ENCODE results near the gene SLC66A2. TPM values are rescaled to one million over a fixed set of nuclear protein-coding genes. Genes with fewer than 3 reads are reported as not detected.

Gene SLC66A2
- total and polyA plus RNA-seq, 2 of the 13 experiments (the other 11 are each of a cell fraction or from before 2014, with no cell fraction given), result 33.5 to 41.9 TPM

DNA sequence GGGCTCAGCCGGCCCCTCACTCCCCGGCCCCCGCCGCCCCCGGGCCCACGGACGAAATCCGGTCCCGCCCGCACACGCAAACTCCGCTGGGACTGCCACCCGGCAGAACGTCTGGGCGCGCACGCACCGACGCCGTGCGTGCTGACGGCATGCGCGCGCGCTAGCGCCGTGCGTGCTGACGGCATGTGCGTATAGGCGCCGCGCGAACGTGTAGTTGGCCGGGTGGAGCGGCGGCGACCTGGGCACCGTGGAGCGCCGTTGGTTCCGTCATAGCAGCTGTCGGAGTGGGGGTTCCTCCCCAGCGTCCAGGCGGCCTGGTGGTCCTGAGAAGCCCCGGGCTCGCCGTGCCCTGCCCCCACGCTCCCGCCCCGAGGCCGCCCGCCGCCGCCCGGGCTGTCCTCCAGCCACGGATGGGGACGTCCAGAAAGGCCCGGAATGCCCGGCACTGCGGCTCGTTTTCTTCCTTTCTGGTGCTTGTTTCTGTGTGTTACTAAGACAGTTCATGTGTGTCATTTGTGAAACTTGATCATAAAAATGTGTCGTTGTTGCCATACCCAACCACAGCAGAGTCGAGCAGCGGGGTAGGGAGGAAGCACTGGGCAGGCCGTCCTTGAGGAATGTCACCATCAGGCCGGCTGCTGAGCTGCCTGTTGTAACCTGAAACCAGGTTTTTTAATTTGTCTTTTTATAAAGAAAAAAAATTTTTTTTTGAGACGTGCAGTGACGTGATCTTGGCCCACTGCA lies 37.2 kb upstream of the SLC66A2 start, which contains the start of gene TXNL4A:
TXNL4A (minus strand) TSS at position 113 of the 744 bp plus-strand sequence. CDS start 171 bp downstream, outside the sequence.
- no peaks in the 10 kb centered on the region; a peak in 1 of 5 replicates for H3K27me3 ChIP-seq (ENCODE audit: control insufficient read depth in 1 of 2, insufficient read depth in 2 of 2, low read length in 2 of 2)
- ATAC-seq (peak; percentile 95), FAIRE-seq (peak; percentile 58), DNase-seq (ENCODE audit: low spot score) (peak; percentile 69)
- BruUV-seq (replicated peaks), result TSS peak; percentile 88
- peak within 1 kb of the TSS; percentile 92 for H3K9ac ChIP-seq (ENCODE audit: insufficient read depth, low read depth, low read length)
- peak within 1 kb of the TSS; percentile 97 for H3K4me2 ChIP-seq (ENCODE audit: low read depth, low read length)
- intact Hi-C loops (cut with micrococcal nuclease; ENCODE audit: unreplicated experiment), result loop anchor here (1.0 to 2.0 kb wide), 4 partner anchors 38 to 116 kb away; partner anchors contain the start of genes RBFA and SLC66A2
- no peak within 1 kb of the TSS for H2AFZ ChIP-seq (ENCODE audit: low read length)
- H3K79me2 ChIP-seq (ENCODE audit: insufficient read depth, low read length), result peaks cover 48% of the 10 kb centered on the region
- peaks cover 51% of the 10 kb centered on the region for H3K4me1 ChIP-seq (ENCODE audit: insufficient read depth, low read length)
- ChIA-PET POLR2A (interaction anchor here (0.7 to 6.1 kb wide), 8 partner anchors 21 to 120 kb away, joined by 3 to 45 read pairs (median 6); partner anchors contain the start of genes ADNP2, HSBP1L1 and RBFA), CTCF (ENCODE audit: low intra/inter-chr PET ratio, low total read pairs) (interaction anchor here (2.1 kb wide), 1 partner anchor 54 kb away, joined by 8 read pairs; no protein-coding TSS in a partner anchor)
- no peaks in the 10 kb centered on the region for H3K9me3 ChIP-seq (ENCODE audit: low read length)
- in situ Hi-C loops (cut with HindIII; ENCODE audit: extremely low pct_ligation_motif_present, low pct_unique_long_range_greater_than_20kb), result loop anchor here (5.0 kb wide), 1 partner anchor 44 kb away; the partner anchor contains the start of gene RBFA
- peaks cover 3 to 13% of the 10 kb centered on the region in 2 experiments; a peak in 4 of 5 replicates for H3K36me3 ChIP-seq (replicated peaks in 1 of 2; ENCODE audit: control insufficient read depth in 1 of 2, insufficient read depth in 2 of 2, low read length in 2 of 2)
- H4K20me1 ChIP-seq (ENCODE audit: insufficient read depth, low read length), result peaks cover 27% of the 10 kb centered on the region
- H3K27ac ChIP-seq (ENCODE audit: extremely low read length, insufficient read depth, low read length), result peak within 1 kb of the TSS; percentile 85
- 0% methylated on average over 11 of the region's 71 CpGs for WGBS (ENCODE audit: low lambda C conversion rate)
- H3K4me3 ChIP-seq (replicated peaks in 1 of 3; ENCODE audit: insufficient read depth in 1 of 3, low read depth in 2 of 3, low read length in 3 of 3), result peak within 1 kb of the TSS; percentile 84 to 96 (median 85)
- TF ChIP-seq NFATC3 (CRISPR knock-in tag; IDR thresholded peaks at IDR 0.05) (no peak), HDAC1 (CRISPR knock-in tag; IDR thresholded peaks at IDR 0.05) (peak; percentile 95), ATF3 (CRISPR knock-in tag; IDR thresholded peaks at IDR 0.05) (no peak), ZNF776 (CRISPR knock-in tag; IDR thresholded peaks at IDR 0.05) (peak; percentile 91), RBM22 (optimal IDR thresholded peaks at IDR 0.05; ENCODE audit: low read length) (no peak), ZBTB42 (CRISPR knock-in tag; IDR thresholded peaks at IDR 0.05) (no peak; the same call in 1 of the 2 replicates), BRCA1 (CRISPR knock-in tag; IDR thresholded peaks at IDR 0.05) (0 out of 2 replicates have a peak, but pooled peaks have one; percentile 35), KLF13 (CRISPR knock-in tag; IDR thresholded peaks at IDR 0.05) (no peak), AGO2 (optimal IDR thresholded peaks at IDR 0.05; ENCODE audit: low read depth, low read length) (peak; percentile 79), MLLT10 (CRISPR knock-in tag; IDR thresholded peaks at IDR 0.05) (no peak), ZNF530 (CRISPR knock-in tag; IDR thresholded peaks at IDR 0.05; ENCODE audit: low read depth) (no peak), ZNF614 (CRISPR knock-in tag; IDR thresholded peaks at IDR 0.05; ENCODE audit: borderline replicate concordance) (no peak), RAD51 (IDR thresholded peaks at IDR 0.05; ENCODE audit: borderline replicate concordance) (no peak), JUNB (CRISPR knock-in tag; IDR thresholded peaks at IDR 0.05; ENCODE audit: borderline replicate concordance) (no peak), SRSF9 (IDR thresholded peaks at IDR 0.05; ENCODE audit: borderline replicate concordance, insufficient read depth, low read depth, low read length, poor library complexity, severe bottlenecking) (no peak), LCORL (IDR thresholded peaks at IDR 0.05) (no peak), LCORL (CRISPR knock-in tag; IDR thresholded peaks at IDR 0.05) (no peak; the same call in 1 of the 2 replicates), NR2F1 (CRISPR knock-in tag; IDR thresholded peaks at IDR 0.05) (no peak), ZNF430 (CRISPR knock-in tag; IDR thresholded peaks at IDR 0.05) (0 out of 2 replicates have a peak, but pooled peaks have one; percentile 70), RBFOX2 (IDR thresholded peaks at IDR 0.05; ENCODE audit: low read depth, low read length) (peak; percentile 95), REPIN1 (CRISPR knock-in tag; IDR thresholded peaks at IDR 0.05; ENCODE audit: borderline replicate concordance, low read depth) (no peak), ZC3H13 (CRISPR knock-in tag; IDR thresholded peaks at IDR 0.05) (no peak), SRSF4 (IDR thresholded peaks at IDR 0.05; ENCODE audit: low read depth, low read length, poor library complexity, severe bottlenecking) (no peak), TGIF2 (CRISPR knock-in tag; IDR thresholded peaks at IDR 0.05) (peak; percentile 38; the same call in 1 of the 2 replicates)
- TF ChIP-seq, protein P1, sequence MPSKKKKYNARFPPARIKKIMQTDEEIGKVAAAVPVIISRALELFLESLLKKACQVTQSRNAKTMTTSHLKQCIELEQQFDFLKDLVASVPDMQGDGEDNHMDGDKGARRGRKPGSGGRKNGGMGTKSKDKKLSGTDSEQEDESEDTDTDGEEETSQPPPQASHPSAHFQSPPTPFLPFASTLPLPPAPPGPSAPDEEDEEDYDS (CRISPR knock-in tag; IDR thresholded peaks at IDR 0.05), result peak; percentile 76
